ENCODE results near the gene LCN1.

LCN1 gene

DNA sequence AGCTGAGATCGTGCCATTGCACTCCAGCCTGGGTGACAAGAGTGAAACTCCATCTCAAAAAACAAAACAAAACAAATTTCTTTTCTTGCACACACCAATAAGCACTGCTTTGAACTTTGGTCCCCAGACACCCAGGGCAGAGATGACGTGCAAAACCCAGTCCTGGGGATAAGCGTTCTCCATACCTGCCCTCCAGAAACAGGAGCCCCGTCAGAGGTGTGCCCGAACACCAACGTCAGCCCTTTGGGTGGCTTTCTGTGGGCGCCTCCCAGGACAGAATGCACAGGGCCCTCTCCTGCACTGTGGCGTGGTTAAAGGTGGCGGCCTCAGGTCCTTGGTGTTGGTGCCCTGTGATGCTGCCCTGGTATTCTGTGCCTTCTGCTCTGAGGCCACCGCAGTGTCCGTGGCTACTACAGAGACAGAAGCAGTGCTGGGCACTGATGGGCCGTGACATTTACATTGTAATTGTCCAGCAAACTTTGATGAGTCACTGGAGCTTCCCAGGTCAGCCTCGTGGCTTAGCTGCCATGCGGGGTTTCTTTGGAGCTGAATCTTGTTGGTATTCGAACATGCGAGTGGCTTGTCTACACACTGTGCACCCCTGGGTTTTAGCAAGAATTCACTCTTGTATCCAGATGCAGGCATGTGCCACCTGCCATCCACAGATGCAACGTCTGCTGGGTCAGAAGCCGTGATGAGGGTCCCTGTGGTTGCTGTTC, 31.9 kb upstream of the LCN1 start:
- no peak for DNase-seq

GRCh38 chr9:135490166-135490870, 30.9 kb upstream of the LCN1 start:
- no peak for DNase-seq

DNA sequence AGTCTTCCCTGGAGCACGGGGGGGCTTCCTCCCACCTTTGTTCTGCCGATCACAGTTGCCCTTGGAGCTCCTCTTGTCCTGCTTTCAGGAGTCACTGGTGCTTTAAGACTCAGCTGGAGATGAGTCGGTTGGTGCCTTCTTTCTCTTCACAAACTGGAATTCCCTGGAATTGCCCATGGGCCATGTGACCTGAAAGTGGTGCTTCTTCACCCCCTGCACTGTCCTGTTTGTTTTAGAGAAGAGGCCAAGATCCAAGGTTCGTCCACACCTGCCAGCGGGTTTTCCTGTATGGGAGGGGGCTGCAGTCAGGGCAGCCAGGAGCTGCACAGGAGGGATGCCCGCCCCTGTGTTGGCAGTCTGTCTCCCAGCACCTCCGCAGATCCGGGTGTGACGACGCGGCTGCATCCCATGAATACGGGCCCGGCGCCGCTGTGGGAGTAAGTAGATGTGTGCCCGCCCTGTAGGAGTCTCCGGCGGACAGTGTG, 30.2 kb upstream of the LCN1 start:
- no peak for DNase-seq

- no peak for DNase-seq
Measured at GRCh38 chr9:135491764-135492163, 29.5 kb upstream of the LCN1 start.

DNA sequence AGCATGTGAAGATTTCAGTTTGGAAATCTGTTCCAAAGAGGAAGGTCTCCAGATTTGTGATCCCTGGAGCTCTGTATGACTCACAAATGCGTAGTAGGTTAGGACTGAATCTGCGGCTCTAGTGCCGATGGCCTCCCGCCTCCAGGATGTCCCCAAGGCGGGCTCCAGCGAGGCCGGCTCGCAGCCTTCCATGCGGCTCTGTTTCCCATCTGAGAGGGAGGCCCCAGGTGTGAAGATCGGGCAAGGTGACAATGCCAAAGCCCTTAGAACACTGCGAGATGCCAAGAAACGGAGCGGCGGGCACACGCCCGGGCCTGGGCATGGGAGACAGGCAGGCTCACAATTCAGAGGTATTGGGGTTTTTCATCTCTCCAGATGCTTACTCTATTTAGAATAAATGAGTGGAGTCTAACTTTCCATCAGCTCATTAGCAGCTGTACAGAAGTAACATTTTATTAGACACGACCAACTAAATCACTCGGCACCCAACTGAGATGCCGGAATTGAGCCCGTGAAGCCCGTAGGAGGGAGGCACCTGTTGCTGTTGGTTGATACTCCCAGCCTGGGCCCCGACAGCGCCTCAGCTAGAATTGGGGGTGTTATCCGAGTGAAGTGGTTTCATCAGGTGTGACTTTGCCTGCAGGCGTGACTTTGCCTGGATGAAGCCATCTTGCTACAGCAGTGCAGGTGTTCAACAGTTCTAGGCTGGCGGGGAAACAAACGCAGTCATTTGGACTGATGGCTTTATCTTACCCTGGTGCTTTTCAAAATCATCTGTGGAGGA, 28.2 kb upstream of the LCN1 start:
- no peak for DNase-seq

GRCh38 chr9:135494791-135495559, 26.3 kb upstream of the LCN1 start:
- DNase-seq: no peak

DNA sequence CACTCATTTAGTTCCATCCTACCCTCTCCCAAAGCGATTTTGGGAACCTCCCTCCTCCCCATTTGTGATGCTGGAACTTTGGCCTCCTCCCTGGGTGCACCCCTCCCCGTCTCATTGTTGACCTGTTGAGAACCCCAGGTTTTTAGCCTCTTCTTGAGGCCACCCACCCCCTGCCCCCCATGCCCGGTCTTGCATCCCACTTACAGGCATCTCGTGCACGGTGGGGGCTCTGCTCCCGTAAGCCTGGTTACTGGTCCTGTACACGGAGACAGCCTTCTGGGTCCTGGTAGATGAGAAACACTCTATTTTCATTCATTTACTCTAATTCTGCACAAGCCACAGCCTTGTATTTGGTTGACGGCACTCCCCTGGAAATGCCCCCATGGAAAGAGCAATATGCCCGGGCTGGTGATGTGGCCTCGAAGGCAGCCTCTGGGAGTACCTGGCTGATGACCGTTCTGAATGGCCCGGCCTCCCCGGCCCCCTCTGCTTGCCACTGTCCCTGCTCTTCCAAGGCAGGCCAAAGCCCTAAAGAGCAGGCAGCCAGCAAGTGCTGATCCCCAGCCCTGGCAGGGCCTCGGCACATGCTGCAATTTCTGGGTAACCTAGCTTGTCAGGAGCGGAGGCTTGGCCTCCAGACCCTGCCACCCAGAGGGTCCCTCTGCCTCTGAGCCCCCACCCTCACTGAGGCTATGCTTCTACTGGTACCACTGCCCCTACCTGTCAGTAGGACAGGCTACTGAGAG, 22.7 kb upstream of the LCN1 start:
- DNase-seq: no peak

- peak; percentile 70 for DNase-seq
Measured at GRCh38 chr9:135499326-135500070, 21.7 kb upstream of the LCN1 start.

DNA sequence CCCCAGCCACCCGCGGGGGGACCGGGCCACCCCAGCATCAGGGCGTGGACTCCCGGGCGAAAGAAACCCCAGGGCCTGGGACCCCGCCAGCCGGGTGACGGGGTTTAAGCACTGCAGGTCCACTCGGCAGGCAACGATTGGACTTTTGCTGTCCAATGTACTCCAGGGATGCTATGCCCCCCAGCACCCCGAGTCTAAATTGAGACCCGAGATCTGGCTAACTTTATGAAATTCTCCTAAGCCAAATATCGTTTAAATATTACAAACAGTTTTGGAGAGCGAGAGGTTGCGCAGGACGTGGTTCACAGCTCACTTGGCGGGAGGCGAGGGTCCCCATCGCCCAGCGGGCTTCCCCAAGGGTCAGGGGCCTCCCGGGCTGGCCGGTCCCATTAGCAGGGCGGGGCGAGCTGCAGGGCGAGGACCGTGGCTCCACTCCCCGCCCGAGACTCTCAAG, 21.1 kb upstream of the LCN1 start:
- no peak for DNase-seq

- peak; percentile 35 for DNase-seq
Measured at GRCh38 chr9:135500525-135501260, 20.5 kb upstream of the LCN1 start, which contains the start of gene MRPS2. Gene MRPS2, plus strand, starts transcription at chr9:135500682. Its CDS starts 29 bp downstream, at chr9:135500711.

GRCh38 chr9:135501261-135502167, 19.7 kb upstream of the LCN1 start:
- DNase-seq: no peak

- no peak for DNase-seq
Measured at GRCh38 chr9:135502168-135502872, 18.9 kb upstream of the LCN1 start.

GRCh38 chr9:135502873-135503321, 18.3 kb upstream of the LCN1 start:
- DNase-seq: no peak

- no peak for DNase-seq
Measured at GRCh38 chr9:135503371-135504261, 17.6 kb upstream of the LCN1 start.

GRCh38 chr9:135504262-135505243, 16.7 kb upstream of the LCN1 start:
- no peak for DNase-seq

Measured in DMS153 (cell line).